ENCODE measurements around the gene TRUB1.

TRUB1 gene

GRCh38 chr10:114982989-114983388 lies 45.0 kb downstream of the TRUB1 start:
- no peak for DNase-seq (ENCODE audit: low spot score)

- no peak for DNase-seq (ENCODE audit: low spot score)
Observed at GRCh38 chr10:114987995-114988394, 50.0 kb downstream of the TRUB1 start.

GRCh38 chr10:114990586-114990985 lies 52.6 kb downstream of the TRUB1 start:
- no peak for DNase-seq (ENCODE audit: low spot score)

GRCh38 chr10:114990991-114991390 lies 53.0 kb downstream of the TRUB1 start:
- DNase-seq (ENCODE audit: low spot score): peak; percentile 22

- no peak for DNase-seq (ENCODE audit: low spot score)
Observed at GRCh38 chr10:114992189-114992775, 54.3 kb downstream of the TRUB1 start.

- no peak for DNase-seq (ENCODE audit: low spot score)
Observed at GRCh38 chr10:114995468-114996247, 57.7 kb downstream of the TRUB1 start.

DNA sequence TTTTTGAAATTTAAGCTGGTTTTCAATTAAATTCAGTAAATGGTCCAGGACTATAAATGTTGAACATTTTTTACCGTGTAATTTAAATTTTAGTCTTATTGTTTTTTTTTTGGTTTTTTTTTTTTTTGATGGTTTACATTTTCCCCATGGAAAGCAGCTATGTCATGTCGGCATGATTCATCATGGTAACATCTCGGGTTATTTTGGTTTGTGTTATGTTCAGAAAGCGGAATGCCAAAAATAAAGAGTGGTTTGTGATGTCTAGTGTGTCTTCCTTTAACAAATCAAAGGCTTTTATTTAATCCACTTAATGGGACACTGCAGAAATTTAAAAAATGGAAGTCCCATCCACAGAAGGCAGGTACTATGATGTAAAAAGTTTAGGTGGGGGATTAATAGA lies 58.5 kb downstream of the TRUB1 start:
- DNase-seq (ENCODE audit: low spot score): no peak

- no peak for DNase-seq (ENCODE audit: low spot score)
Observed at GRCh38 chr10:114998993-114999392, 61.0 kb downstream of the TRUB1 start.

DNA sequence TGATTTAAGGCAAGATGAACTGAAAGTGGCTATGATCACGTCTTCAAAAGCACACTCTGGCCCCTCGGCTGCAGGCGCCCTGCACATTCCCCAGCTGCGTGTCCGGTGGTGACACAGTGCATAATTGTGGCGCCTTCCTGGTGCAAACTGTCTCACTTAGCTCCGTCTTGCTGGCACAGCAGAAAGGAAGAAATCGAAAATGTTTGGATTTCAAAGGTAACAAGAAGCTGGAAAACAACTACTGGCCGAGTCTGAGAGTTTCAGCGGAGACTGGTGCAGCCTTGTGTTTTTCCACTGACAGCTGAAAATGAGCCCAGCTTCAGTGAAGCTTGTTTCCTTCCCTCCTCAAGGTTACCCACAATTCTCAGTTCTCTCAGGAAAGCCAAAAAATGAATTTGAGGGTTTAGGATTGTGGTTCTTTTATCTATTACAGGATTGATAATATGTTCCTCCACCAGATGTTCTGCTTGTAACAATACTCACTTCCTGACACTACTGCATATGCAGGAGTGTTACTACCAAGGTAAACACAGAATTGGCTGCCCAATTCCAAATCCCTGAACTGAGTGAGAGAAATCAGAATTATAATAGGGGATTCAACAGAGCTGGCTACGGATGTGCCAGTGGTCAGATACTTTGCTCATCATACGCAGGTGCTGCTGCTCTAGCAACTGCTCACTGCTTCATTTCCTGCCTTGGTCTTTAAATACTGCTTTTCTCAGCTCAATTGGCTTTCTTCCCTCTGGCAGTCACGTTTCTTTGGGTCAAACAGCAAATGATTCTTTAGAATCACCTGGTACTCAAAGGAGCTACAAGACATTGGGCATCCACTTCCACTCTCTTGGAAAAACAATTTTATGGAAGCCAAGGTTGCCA lies 63.7 kb downstream of the TRUB1 start:
- peak; percentile 4 for DNase-seq (ENCODE audit: low spot score)

GRCh38 chr10:115003396-115003795 lies 65.4 kb downstream of the TRUB1 start:
- no peak for DNase-seq (ENCODE audit: low spot score)

DNA sequence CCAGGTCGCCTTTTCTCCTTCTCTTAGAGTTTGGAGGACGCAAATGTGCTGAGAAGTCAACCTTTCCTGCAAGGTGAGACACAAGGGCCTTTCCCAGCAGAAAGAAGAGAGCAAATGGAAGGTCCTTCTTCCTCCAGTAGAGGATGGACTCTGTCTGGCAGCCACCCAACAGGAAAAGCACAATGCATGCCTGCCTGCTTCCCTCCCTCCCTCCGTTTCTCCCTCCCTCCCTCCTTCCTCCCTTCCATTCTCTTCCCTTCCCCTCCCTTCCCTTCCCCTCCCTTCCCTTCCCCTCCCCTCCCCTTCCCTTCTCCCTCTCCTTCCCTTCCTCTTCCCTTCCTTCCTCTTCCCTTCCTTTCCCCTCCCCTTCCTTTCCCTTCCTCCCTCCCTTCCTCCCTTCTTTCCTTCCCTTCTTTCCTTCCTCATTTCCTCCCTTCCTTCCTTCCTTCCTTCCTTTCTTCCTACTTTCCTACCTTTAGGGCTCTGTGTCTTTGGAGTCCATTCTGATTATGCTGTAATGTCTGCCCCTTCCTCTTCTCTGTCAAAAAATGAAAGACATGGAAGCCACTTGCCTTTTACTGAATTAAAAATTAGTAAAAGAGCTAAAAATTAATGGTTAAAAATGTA lies 66.4 kb downstream of the TRUB1 start:
- no peak for DNase-seq (ENCODE audit: low spot score)

- DNase-seq (ENCODE audit: low spot score): no peak
Observed at GRCh38 chr10:115005771-115006170, 67.8 kb downstream of the TRUB1 start.

GRCh38 chr10:115018185-115018931 lies 80.4 kb downstream of the TRUB1 start:
- no peak for DNase-seq (ENCODE audit: low spot score)

- DNase-seq (ENCODE audit: low spot score): no peak
Observed at GRCh38 chr10:115020449-115020848, 82.5 kb downstream of the TRUB1 start.

DNA sequence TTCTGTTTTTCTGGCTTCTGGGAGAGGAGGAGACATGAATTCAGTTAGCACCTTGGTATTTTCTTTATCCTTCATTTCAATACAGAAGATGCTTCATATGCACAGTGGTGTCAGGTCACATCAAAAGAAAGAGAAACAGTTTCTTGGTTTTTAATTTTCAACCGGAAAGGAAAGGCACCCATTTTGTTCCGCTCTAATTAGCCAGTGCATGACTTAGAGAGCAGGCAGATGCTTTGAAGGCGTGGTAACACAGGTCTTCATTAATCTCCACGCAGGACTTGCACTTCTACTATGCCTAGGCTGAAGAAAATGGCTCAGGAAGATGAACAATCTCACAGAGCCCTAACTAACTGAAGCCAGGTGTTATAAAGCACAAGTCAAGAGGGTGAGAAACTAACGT lies 84.7 kb downstream of the TRUB1 start:
- no peak for DNase-seq (ENCODE audit: low spot score)

GRCh38 chr10:115023715-115024114 lies 85.7 kb downstream of the TRUB1 start:
- no peak for DNase-seq (ENCODE audit: low spot score)

DNA sequence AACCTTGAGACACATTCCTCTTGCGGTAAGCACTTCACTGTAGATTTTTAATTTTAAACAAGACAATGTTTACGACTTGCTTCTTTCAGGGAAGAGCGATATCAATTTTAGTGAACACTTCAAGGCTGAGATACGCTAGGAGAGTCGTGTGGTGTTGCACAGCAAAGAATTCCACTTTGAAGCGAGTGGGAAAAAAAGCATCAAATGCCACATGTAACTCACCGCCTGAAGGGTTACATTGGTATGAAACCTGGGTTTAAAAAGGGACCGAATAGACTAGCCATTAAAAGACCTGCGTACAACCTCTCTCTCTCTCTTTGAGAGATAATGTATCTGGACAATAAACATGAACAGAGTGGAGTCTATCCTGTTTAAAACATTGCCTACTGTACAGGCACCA lies 86.4 kb downstream of the TRUB1 start:
- DNase-seq (ENCODE audit: low spot score): no peak

DNA sequence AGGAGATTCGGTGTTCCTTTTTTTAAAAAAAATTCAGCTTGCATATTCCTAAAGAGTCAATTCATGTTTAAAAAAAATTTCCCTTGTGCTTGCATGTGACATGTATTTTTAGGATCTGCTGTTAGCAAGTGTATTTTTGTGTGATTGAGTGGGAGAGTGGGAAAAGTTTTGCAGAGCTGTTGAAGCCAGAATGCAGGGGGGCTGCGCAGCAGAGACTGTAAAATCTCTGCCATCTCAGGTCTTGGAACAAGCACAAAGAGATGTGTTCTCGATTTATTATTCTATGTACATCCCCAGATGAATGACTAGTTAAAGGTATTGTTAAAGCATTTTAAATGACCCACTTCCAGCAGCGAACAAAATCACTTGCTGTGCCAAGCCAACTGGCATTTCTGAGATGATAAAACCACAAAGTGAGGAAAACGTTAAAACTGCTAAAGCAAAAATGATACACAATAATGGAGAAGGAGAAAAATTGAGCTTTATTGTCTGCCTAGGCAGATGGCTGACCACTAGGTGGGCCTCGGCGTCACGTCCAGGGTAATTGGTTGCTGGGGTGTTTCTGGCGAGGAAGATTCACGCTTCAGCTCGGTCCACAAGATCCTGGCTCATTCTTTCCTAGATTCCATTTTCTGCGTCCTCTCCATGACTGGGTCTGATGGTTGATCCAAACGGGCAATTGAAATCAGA lies 88.2 kb downstream of the TRUB1 start:
- DNase-seq (ENCODE audit: low spot score): no peak

GRCh38 chr10:115026746-115027140 lies 88.7 kb downstream of the TRUB1 start:
- no peak for DNase-seq (ENCODE audit: low spot score)
